Tibial artery (tissue), 4 donors: ENCODE data around the gene LIN54.

ENCODE experiments used
- DNase-seq, 2 donors: peaks; one replicate each; pipeline ENCODE4 v3.0.0-alpha.2; 2019
- H3K27ac ChIP-seq, 2 donors: fragments of 200-600 bp; sonication (generic) in 1 of 2; 1 replicate in 1 of 2; 2 replicates in 1 of 2; pipeline ENCODE4 v1.5.1; 2018 to 2019; ENCODE audit warnings: mild to moderate bottlenecking in 1 of 2
- H3K27me3 ChIP-seq, 2 donors: fragments of 200-600 bp; sonication (generic) in 1 of 2; one replicate each; pipeline versions ENCODE4 v1.5.1 to v1.6.0; 2016 to 2019
- H3K36me3 ChIP-seq, 3 donors: fragments of 200-600 bp; sonication (generic) in 2 of 3; one replicate each; pipeline ENCODE4 v1.5.1; 2016 to 2019; ENCODE audit warnings: mild to moderate bottlenecking in 2 of 3
- H3K4me1 ChIP-seq, 4 donors: fragments of 200-600 bp; sonication (generic) in 2 of 4; 1 replicate in 3 of 4; 2 replicates in 1 of 4; pipeline ENCODE4 v1.5.1; 2016 to 2019
- H3K4me3 ChIP-seq, 2 donors: fragments of 200-600 bp; sonication (generic) in 1 of 2; 1 replicate in 1 of 2; 2 replicates in 1 of 2; pipeline ENCODE4 v1.5.1; 2018 to 2019; ENCODE audit warnings: mild to moderate bottlenecking in 2 of 2
- H3K9me3 ChIP-seq, 3 donors: fragments of 200-600 bp; sonication (generic) in 1 of 3; one replicate each; pipeline ENCODE4 v1.5.1; 2016 to 2019
- CTCF ChIP-seq, 2 experiments: fragments of 200-600 bp in 1 of 2; fragments of 450-650 bp in 1 of 2; IDR thresholded peaks; one replicate each; pipeline ENCODE4 v1.5.1; 2017 to 2019; ENCODE audit warnings: antibody characterized with exemption in 2 of 2, mild to moderate bottlenecking in 1 of 2, moderate library complexity in 1 of 2
- intact Hi-C: fragments of 100-400 bp; cut with DNase I; formaldehyde crosslinking; loops from one replicate; pipeline ENCODE4 v1.15.0; 2023; ENCODE audit warnings: low total_unique reads

Gene LIN54

GRCh38 chr4:82906469-82906868 is 104.2 kb downstream of the LIN54 start:
- Histone ChIP-seq H3K9me3 (no peaks in the 10 kb centered on the region), H3K36me3 (peaks cover 0 to 36% (median 17%) of the 10 kb centered on the region in 3 donors), H3K4me1 (peaks cover 0 to 6% (median 0%) of the 10 kb centered on the region in 4 donors), H3K27me3 (no peaks in the 10 kb centered on the region), H3K27ac (no peak overlapping the region), H3K4me3 (no peak overlapping the region)
- DNase-seq, result no peak
- intact Hi-C loops, result loop anchor here (10.0 kb wide), 1 partner anchor 378 kb away; the partner anchor contains the start of gene COQ2
- no peak for TF ChIP-seq CTCF (IDR thresholded peaks at IDR 0.05)

- DNase-seq, result no peak
- peaks cover 0 to 29% (median 17%) of the 10 kb centered on the region in 3 donors for H3K36me3 ChIP-seq
- intact Hi-C loops, result loop anchor here (10.0 kb wide), 1 partner anchor 380 kb away; the partner anchor contains the start of gene COQ2
These were observed 105.4 kb downstream of the LIN54 start for GRCh38 chr4:82905205-82905604.

GRCh38 chr4:82903737-82904136 is 106.9 kb downstream of the LIN54 start:
- Histone ChIP-seq H3K27me3 (no peaks in the 10 kb centered on the region), H3K27ac (no peak overlapping the region), H3K9me3 (no peaks in the 10 kb centered on the region), H3K36me3 (peaks cover 0 to 23% (median 17%) of the 10 kb centered on the region in 3 donors), H3K4me1 (peaks cover 0 to 16% (median 3%) of the 10 kb centered on the region in 4 donors), H3K4me3 (no peak overlapping the region)
- DNase-seq, result no peak
- TF ChIP-seq CTCF (IDR thresholded peaks at IDR 0.05), result no peak
- intact Hi-C loops, result loop anchor here (5.0 to 10.0 kb wide), 2 partner anchors 109 to 381 kb away; partner anchors contain the start of genes COQ2 and LIN54

More at GRCh38 chr4:82905205-82905604, 105.4 kb downstream of the LIN54 start:
- Histone ChIP-seq H3K27ac (no peak overlapping the region), H3K4me1 (peaks cover 0 to 7% (median 0%) of the 10 kb centered on the region in 4 donors), H3K27me3 (no peaks in the 10 kb centered on the region), H3K9me3 (no peaks in the 10 kb centered on the region), H3K4me3 (no peak overlapping the region)
- TF ChIP-seq CTCF (IDR thresholded peaks at IDR 0.05), result no peak

- intact Hi-C loops, result loop anchor here (2.0 to 10.0 kb wide), 3 partner anchors 111 to 472 kb away; partner anchors contain the start of genes COQ2 and LIN54
- no peak for TF ChIP-seq CTCF (IDR thresholded peaks at IDR 0.05)
- DNase-seq, result no peak
These were observed 109.4 kb downstream of the LIN54 start for GRCh38 chr4:82901183-82901718.

GRCh38 chr4:82900411-82901182 is 110.0 kb downstream of the LIN54 start, which contains the start of gene THAP9:
Gene THAP9 (plus strand): TSS chr4:82900735. CDS start chr4:82900803, 68 bp downstream.
- no peak for TF ChIP-seq CTCF (IDR thresholded peaks at IDR 0.05)
- Histone ChIP-seq H3K36me3 (no peaks in the 10 kb centered on the region), H3K4me1 (peaks cover 0 to 41% (median 19%) of the 10 kb centered on the region in 4 donors), H3K27me3 (no peaks in the 10 kb centered on the region), H3K27ac (peak within 1 kb of the TSS; percentile 91 to 93), H3K4me3 (peak within 1 kb of the TSS; percentile 60 to 68), H3K9me3 (no peaks in the 10 kb centered on the region)
- DNase-seq, result peak; percentile 99
- intact Hi-C loops, result loop anchor here (2.0 to 10.0 kb wide), 3 partner anchors 112 to 472 kb away; partner anchors contain the start of genes COQ2 and LIN54

More at GRCh38 chr4:82901183-82901718, 109.4 kb downstream of the LIN54 start:
- peak overlapping the region; percentile 60 to 68 for H3K4me3 ChIP-seq
- H3K4me1 ChIP-seq, result peaks cover 0 to 38% (median 19%) of the 10 kb centered on the region in 4 donors
- H3K36me3 ChIP-seq, result peaks cover 0 to 3% (median 0%) of the 10 kb centered on the region in 3 donors
- H3K9me3 ChIP-seq, result no peaks in the 10 kb centered on the region
- no peaks in the 10 kb centered on the region for H3K27me3 ChIP-seq
- H3K27ac ChIP-seq, result peak overlapping the region; percentile 91 to 93
